Skeletal muscle tissue (tissue), 4 donors: ENCODE data around the gene SPON1. TPM values are rescaled to one million over a fixed set of nuclear protein-coding genes. Genes with fewer than 3 reads are reported as not detected.

Experiments used
- H3K27ac ChIP-seq: one replicate; pipeline ENCODE4 v1.7.0; 2013; ENCODE audit warnings: mild to moderate bottlenecking, low read depth, low read length, inconsistent platforms
- H3K27me3 ChIP-seq, 3 donors: one replicate each; pipeline ENCODE4 v1.7.0; 2013; ENCODE audit warnings: low read length in 3 of 3; ENCODE audit not compliant: control insufficient read depth in 3 of 3, insufficient read depth in 3 of 3
- H3K36me3 ChIP-seq, 3 donors: one replicate each; pipeline ENCODE4 v1.7.0; 2013; ENCODE audit warnings: low read length in 3 of 3; ENCODE audit not compliant: control insufficient read depth in 3 of 3, insufficient read depth in 3 of 3
- H3K4me1 ChIP-seq, 3 donors: one replicate each; pipeline ENCODE4 v1.7.0; 2013; ENCODE audit warnings: low read length in 3 of 3, mild to moderate bottlenecking in 3 of 3; ENCODE audit not compliant: control insufficient read depth in 3 of 3, insufficient read depth in 3 of 3
- H3K4me3 ChIP-seq, 3 donors: one replicate each; pipeline ENCODE4 v1.7.0; 2013; ENCODE audit warnings: low read length in 3 of 3
- H3K9ac ChIP-seq, 3 donors: one replicate each; pipeline ENCODE4 v1.7.0; 2013; ENCODE audit warnings: low read length in 3 of 3, mild to moderate bottlenecking in 3 of 3, moderate library complexity in 2 of 3, low read depth in 1 of 3
- H3K9me3 ChIP-seq, 3 donors: one replicate each; pipeline ENCODE4 v1.7.0; 2013; ENCODE audit warnings: low read length in 3 of 3; ENCODE audit not compliant: control insufficient read depth in 3 of 3
- total RNA-seq: library from RNA; depleted of rRNA; stranded (reverse); fragments of >200 nt; gene quantifications from one replicate; pipeline ENCODE4 v1.2.3, GENCODE V29; 2014
- donor health status: Osteomylitis.

The SPON1 gene
- total RNA-seq, 1 donor from 2014 or later, result 20.4 TPM

- Histone ChIP-seq H3K4me1 (peaks cover 14 to 29% (median 14%) of the 10 kb centered on the region in 3 donors), H3K9ac (no peak overlapping the region), H3K4me3 (no peak overlapping the region), H3K27ac (no peak overlapping the region), H3K27me3 (no peaks in the 10 kb centered on the region), H3K36me3 (no peaks in the 10 kb centered on the region), H3K9me3 (no peaks in the 10 kb centered on the region)
Observed at GRCh38 chr11:14299921-14300320, 337.4 kb downstream of the SPON1 start.

- Histone ChIP-seq H3K27ac (no peak overlapping the region), H3K27me3 (no peaks in the 10 kb centered on the region), H3K9ac (no peak overlapping the region), H3K4me1 (peaks cover 14 to 29% (median 18%) of the 10 kb centered on the region in 3 donors), H3K9me3 (no peaks in the 10 kb centered on the region), H3K4me3 (no peak overlapping the region), H3K36me3 (no peaks in the 10 kb centered on the region)
Observed at GRCh38 chr11:14300661-14301304, 338.3 kb downstream of the SPON1 start.

- peaks cover 21 to 28% (median 26%) of the 10 kb centered on the region in 3 donors for H3K4me1 ChIP-seq
Observed at GRCh38 chr11:14304601-14305000, 342.1 kb downstream of the SPON1 start.

GRCh38 chr11:14305649-14306048 lies 343.1 kb downstream of the SPON1 start:
- no peak overlapping the region for H3K27ac ChIP-seq
- H3K27me3 ChIP-seq, result no peaks in the 10 kb centered on the region
- H3K9me3 ChIP-seq, result no peaks in the 10 kb centered on the region
- H3K4me1 ChIP-seq, result peaks cover 18 to 24% (median 19%) of the 10 kb centered on the region in 3 donors
- H3K9ac ChIP-seq, result no peak overlapping the region
- H3K4me3 ChIP-seq, result no peak overlapping the region
- no peaks in the 10 kb centered on the region for H3K36me3 ChIP-seq

More at GRCh38 chr11:14304601-14305000, 342.1 kb downstream of the SPON1 start:
- Histone ChIP-seq H3K27ac (no peak overlapping the region), H3K9ac (no peak overlapping the region), H3K9me3 (no peaks in the 10 kb centered on the region), H3K4me3 (no peak overlapping the region), H3K36me3 (no peaks in the 10 kb centered on the region), H3K27me3 (no peaks in the 10 kb centered on the region)

GRCh38 chr11:14306481-14306880 lies 344.0 kb downstream of the SPON1 start:
- Histone ChIP-seq H3K27ac (no peak overlapping the region), H3K9ac (no peak overlapping the region), H3K4me1 (peaks cover 15 to 20% (median 15%) of the 10 kb centered on the region in 3 donors), H3K4me3 (no peak overlapping the region), H3K36me3 (no peaks in the 10 kb centered on the region), H3K9me3 (no peaks in the 10 kb centered on the region), H3K27me3 (no peaks in the 10 kb centered on the region)

GRCh38 chr11:14308114-14308896 lies 345.8 kb downstream of the SPON1 start:
- Histone ChIP-seq H3K9ac (no peak overlapping the region), H3K4me1 (peaks cover 15 to 20% (median 16%) of the 10 kb centered on the region in 3 donors), H3K27me3 (no peaks in the 10 kb centered on the region), H3K9me3 (no peaks in the 10 kb centered on the region), H3K27ac (no peak overlapping the region), H3K4me3 (no peak overlapping the region), H3K36me3 (no peaks in the 10 kb centered on the region)

- Histone ChIP-seq H3K36me3 (no peaks in the 10 kb centered on the region), H3K9ac (no peak overlapping the region), H3K27me3 (no peaks in the 10 kb centered on the region), H3K27ac (no peak overlapping the region), H3K4me3 (no peak overlapping the region), H3K4me1 (peaks cover 15 to 19% (median 18%) of the 10 kb centered on the region in 3 donors), H3K9me3 (no peaks in the 10 kb centered on the region)
Observed at GRCh38 chr11:14308897-14309387, 346.4 kb downstream of the SPON1 start.

- Histone ChIP-seq H3K4me1 (peaks cover 11 to 19% (median 12%) of the 10 kb centered on the region in 3 donors), H3K36me3 (no peaks in the 10 kb centered on the region), H3K27me3 (no peaks in the 10 kb centered on the region), H3K4me3 (no peak overlapping the region), H3K27ac (no peak overlapping the region), H3K9me3 (no peaks in the 10 kb centered on the region), H3K9ac (no peak overlapping the region)
Observed at GRCh38 chr11:14309425-14310192, 347.1 kb downstream of the SPON1 start.

GRCh38 chr11:14310679-14311078 lies 348.2 kb downstream of the SPON1 start:
- H3K4me3 ChIP-seq, result no peak overlapping the region
- no peak overlapping the region for H3K27ac ChIP-seq
- H3K9ac ChIP-seq, result no peak overlapping the region
- H3K27me3 ChIP-seq, result no peaks in the 10 kb centered on the region
- no peaks in the 10 kb centered on the region for H3K36me3 ChIP-seq
- H3K9me3 ChIP-seq, result no peaks in the 10 kb centered on the region
- H3K4me1 ChIP-seq, result peaks cover 10 to 14% (median 12%) of the 10 kb centered on the region in 3 donors
